Stimulated activated CD8-positive, alpha-beta memory T cell treated with anti-CD3 and anti-CD28 coated beads, Interleukin-12 subunit alpha, Interleukin-12 subunit beta, amount 100 ng/mL, for 24 hours (primary cell): ENCODE results near the gene TUBB4A.
"Not testable (repeated sequence)": the region's sequence is repeated elsewhere in the genome, so short reads cannot be mapped to it uniquely, and the experiment has no call there.

ENCODE experiments used
- DNase-seq: peaks from one replicate; pipeline ENCODE4 v3.0.0-alpha.2; 2020; ENCODE audit errors: extremely low read depth

Gene TUBB4A

DNA sequence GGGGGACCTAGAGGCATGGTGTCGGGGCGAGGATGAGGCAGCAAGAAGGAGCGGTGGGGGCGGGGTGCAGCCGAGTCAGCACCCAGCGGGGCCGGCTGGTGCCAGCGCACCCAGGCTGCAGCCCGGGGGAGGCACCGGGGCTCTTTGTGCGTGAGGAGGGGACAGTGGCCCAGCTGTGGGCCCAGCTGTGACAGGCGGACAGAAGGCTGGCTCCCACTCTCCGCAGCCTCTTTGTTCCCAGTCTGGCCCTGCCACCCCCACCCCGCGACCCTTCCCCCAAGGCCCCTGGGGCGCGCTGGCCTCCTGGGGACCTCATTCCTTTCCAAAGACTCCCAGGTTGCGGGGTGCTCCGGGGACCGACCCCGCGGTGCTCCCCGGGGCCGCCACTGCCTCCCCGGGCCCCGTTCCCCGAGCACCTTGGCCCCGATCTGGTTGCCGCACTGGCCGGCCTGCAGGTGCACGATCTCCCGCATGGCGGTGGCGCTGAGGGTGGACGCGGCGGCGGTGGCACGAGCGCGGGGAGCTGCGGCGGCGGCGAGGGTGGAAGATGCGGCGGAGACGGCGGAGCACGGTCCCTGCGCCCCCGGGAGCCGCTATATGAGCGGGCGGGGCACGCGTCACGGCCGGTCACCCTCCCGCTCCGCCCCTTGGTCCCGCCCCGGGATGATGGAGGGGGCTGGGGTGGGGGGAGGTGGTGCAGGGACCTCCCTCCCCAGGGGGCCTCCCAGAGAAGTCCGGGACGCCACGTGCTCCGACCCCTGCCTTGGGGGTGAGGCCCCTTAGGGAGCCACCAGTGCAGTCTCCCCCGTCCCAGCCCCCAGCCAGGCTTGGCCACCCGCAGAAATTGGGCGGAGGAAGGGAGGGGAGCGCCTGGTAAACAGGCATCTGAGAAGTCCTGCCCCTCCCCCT is at the start of gene TUBB4A:
TSS of gene TUBB4A (minus strand) at position 570 of the 909 bp plus-strand sequence. CDS start at position 473, 97 bp downstream.
- no peak for DNase-seq

GRCh38 chr19:6551091-6551490 is 49.0 kb upstream of the TUBB4A start:
- no peak for DNase-seq

DNA sequence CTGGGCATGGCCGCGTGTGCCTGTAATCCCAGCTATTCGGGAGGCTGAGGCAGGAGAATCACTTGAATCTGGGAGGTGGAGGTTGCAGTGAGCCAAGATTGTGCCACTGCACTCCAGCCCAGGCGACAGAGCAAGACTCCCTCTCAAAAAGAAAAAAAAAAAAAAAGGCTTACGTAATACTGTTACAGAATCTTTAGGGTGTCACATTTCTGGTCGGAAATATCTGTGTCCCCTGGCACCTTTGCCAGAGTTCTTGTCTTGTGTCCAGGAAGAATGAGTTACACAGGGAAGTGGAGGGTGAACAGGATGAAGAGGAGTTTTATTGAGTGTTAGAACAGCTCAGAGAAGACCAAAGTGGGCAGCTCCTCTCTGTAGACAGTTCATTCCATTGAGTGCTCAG is 48.6 kb upstream of the TUBB4A start:
- DNase-seq = not testable (repeated sequence)

DNA sequence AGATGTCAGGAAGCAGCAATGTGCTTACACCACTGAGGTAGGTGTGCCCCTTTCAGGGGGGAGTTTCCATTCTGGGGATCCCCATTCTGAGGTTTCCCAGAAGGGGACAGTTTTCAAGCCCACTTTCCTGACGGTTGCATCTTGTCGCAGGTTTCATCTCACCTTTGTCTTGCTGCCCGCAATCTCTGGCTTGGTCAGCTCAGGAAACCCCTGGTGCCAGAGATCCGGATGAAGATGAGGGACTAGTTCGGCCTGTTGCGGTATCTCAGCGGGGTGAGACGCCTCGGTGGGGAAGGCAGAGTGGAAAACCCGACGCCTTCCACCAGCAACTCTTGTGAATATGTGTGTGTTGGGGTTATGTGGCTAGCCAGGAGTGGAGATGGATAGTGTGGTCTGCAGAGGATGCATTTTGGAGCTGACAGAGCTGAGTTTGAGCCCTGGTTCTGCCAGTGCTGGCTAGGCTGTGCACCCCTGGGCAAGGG is 41.8 kb upstream of the TUBB4A start:
- DNase-seq = no peak

DNA sequence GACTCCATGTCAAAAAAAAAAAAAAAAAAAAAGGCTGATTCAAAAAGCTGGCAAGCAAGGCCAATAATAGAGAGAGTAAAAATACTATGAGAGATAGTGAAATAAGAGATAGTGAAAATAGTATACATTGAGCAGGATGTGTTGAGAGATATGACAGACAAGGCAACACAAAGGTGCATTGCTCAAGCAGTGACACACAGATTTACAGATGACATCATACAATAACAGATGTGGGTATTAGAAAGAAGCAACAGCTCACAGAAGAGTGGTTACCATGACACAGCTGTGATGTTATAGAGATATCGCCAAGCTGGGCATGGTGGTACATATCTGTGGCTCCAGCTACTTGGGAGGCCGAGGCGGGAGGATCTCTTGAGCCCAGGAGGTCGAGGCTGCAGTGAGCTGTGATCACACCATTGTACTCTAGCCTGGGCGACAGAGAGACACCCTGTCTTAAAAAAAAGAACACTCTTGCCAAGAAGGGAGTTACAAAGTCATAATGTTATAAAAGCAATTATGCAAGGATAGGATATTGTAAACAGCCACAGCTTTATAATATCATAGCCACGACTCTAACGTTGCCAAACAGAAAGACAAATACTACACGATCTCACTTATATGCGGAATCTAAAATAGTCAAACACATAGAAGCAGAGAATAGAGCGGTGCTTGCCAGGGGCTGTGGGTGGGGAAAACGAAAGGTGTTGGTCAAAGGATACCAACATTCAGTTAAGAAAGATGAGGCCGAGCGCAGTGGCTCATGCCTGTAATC is 39.0 kb upstream of the TUBB4A start:
- DNase-seq = no peak

DNA sequence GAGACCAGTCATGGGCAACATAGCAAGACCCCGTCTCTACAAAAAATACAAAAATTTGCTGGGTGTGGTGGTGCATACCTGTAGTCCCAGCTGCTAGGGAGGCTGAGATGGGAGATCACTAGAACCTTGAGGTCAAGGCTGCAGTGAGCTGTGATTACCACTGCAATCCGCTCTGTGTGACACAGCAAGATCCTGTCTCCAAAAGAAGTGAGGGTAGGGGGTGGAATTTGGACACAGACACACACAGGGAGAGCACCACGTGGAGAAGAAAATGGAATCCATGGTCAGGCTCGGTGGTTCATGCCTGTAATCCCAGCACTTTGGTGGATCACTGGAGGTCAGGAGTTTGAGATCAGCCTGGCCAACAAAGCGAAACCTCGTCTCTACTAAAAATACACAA is 37.4 kb upstream of the TUBB4A start:
- no peak for DNase-seq

- no peak for DNase-seq
Measured at GRCh38 chr19:6535558-6536137, 33.5 kb upstream of the TUBB4A start.

- no peak for DNase-seq
Measured at GRCh38 chr19:6534451-6535093, 32.5 kb upstream of the TUBB4A start.

DNA sequence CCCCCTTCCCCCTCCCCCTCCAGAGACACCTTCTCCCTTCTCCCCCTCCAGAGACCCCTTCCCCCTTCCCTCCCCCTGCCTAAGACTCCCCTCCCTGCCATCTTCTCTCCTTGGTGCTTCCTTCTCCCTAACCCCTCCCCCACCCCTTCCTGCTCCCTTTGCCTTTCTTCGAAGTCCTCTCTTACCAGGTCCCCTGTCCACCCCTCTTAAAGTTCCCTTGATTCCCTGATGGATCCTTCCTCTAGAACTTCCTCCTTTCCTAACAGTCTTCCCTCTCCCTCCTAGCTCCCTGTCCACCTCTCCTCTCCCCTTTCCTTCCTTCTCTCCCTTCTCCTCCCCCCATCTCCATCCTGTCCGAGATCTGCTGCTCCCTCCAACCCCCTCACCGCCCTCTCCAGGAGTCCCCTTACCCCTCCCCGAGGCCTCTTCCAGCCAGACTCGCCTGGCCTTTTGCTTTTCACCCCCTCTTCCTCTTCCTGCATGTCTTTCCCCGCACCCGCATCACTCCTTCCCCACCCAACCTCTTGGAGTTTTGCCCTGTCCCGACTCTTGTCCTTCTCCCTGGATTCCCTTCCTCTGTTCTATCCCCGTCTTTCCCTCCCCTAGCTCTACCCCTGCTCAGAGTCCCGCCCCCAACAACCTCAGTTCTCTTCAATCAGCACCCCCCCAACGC is 31.8 kb upstream of the TUBB4A start:
- DNase-seq = no peak

GRCh38 chr19:6533000-6533328 is 30.9 kb upstream of the TUBB4A start:
- DNase-seq = no peak

DNA sequence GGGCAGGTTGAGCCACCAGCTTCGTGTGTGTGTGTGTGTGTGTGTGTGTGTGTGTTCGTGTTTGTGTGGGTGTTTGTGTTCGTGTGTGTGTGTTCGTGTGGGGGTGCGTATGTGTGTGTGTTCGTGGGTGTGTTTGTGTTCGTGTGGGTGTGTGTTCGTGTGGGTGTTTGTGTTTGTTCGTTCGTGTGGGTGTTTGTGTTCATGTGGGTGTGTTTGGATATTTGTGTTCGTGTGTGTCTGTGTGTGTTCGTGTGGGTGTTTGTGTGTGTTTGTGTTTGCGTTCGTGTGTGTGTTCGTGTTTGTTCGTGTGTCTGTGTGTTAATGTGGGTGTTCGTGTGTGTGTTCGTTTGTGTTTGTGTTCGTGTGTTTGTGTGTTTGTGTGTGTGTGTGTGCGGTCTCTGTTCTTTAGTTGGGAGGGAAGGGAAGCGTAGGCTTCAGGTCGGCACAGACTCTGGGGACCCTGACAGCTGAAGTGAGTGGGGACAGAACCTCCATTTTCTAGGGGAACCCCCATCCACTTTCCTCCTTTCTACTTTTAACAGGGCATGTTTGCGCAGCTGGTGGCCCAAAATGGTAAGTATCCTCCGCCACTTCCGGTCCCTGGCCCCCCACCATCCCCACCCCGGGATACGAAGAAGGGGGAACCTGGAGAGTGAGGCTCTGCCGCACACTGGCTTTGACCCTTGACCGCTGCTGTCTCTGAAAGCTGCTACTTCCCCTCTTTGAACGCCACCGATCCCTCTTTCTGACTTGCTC is 30.3 kb upstream of the TUBB4A start:
- DNase-seq = no peak

GRCh38 chr19:6531956-6532243 is 29.8 kb upstream of the TUBB4A start:
- no peak for DNase-seq

DNA sequence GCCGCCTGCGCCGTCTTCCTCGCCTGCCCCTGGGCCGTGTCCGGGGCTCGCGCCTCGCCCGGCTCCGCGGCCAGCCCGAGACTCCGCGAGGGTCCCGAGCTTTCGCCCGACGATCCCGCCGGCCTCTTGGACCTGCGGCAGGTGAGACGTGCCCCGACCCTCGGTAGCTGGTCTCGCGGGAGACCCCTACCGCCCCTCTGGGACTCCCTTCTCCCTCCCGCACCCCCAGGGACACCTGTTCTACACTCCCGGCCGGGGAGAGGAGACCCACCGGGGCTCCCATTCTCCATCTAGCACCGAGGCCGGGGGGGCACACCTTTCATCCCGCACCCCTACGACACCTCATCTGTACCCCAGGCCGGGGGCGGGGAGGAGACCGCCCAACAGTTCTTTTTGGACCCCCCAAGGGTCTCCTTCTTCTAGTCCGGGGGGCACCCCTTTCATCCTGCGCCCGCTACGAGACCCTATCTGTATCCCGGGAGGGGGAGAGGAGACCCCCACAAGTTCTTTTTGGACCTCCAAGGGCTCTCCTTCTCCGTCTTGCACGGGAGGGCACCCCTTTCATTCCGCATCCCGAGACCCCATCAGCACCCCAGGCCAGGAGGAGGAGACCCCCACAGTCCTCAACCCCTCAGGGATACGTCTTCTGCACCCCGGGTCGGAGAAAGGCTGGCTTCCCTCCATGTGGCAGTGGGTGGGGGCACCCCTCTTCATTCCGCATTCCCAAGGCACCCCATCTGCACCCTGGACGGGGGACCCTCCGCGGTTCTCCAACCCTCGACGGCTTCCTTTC is 29.2 kb upstream of the TUBB4A start:
- no peak for DNase-seq

DNA sequence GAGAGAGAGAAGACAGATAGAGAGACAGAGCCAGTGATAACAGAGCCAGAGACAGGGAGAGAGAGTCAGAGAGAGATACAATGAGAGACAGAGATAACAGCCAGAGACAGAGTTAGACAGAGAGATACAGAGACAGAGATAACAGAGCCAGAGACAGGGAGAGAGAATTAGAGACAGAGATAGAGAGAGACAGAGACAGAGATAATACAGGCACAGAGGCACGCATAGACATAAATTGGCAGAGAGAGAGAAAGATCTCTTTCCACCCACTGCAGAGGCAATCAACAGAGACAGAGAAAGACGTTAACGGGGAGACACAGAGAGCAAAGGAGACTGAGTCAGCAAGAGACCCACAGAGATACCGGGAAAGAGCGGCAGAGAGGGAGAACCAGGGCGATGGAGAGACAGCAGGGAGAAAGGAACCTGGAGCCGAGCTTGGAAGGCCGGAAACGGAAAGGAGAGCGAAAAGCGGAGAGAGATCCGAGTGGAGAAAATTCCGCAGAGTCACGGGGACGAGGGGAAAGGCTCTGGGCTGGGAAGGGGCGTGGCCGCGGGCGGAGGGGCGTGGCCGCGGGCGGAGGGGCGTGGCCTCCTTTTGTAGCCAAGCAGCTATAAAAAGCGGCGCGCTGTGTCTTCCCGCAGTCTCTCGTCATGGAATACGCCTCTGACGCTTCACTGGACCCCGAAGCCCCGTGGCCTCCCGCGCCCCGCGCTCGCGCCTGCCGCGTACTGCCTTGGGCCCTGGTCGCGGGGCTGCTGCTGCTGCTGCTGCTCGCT is 28.5 kb upstream of the TUBB4A start, which contains the start of gene TNFSF9:
TSS of gene TNFSF9 (plus strand) at position 641 of the 777 bp plus-strand sequence. CDS start at position 652, 11 bp downstream.
- peak; percentile 60 for DNase-seq

GRCh38 chr19:6529937-6530385 is 27.9 kb upstream of the TUBB4A start:
- DNase-seq = no peak

- DNase-seq = no peak
Measured at GRCh38 chr19:6529351-6529750, 27.2 kb upstream of the TUBB4A start.

- DNase-seq = no peak
Measured at GRCh38 chr19:6528544-6529121, 26.5 kb upstream of the TUBB4A start.

GRCh38 chr19:6527893-6528543 is 25.9 kb upstream of the TUBB4A start:
- DNase-seq = no peak
